ENCODE measurements around the gene AKR1B1.

The AKR1B1 gene

GRCh38 chr7:134443396-134444070, 15.4 kb downstream of the AKR1B1 start:
- no peak for DNase-seq

DNA sequence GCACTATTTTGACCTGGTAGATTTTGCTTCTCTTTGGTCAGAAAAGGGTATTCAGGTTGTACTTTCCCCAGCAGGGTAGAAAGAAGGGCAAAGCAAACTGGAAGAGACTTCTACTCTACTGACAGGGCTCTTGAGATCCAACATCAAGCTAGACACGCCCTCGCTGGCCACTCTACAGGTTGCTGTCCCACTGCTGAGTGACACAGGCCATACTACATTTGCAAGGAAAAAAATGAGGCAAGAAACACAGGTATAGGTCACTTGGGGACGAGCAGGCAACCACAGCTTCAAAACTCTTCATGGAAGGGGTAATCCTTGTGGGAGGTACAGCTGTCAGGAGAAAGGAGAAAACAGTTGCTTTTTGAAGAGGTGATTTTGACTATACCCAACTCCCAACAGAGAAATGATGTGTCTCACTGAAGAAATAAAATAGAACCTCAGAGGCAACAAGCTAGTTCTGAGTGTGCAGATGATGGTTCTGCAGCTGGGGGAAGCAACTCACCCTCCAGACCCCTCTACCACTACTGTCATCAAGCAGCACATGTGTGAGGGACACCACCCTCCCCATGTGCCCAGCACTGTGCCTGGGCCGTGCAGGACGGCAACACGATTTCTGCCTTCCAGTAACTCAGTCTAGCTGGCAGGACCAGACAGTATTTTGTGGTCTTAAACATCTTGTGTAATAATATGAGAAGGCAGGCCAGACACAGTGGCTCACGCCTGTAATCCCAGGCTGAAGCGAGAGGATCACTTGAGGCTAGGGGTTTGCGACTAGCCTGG, 16.3 kb downstream of the AKR1B1 start:
- no peak for DNase-seq

DNA sequence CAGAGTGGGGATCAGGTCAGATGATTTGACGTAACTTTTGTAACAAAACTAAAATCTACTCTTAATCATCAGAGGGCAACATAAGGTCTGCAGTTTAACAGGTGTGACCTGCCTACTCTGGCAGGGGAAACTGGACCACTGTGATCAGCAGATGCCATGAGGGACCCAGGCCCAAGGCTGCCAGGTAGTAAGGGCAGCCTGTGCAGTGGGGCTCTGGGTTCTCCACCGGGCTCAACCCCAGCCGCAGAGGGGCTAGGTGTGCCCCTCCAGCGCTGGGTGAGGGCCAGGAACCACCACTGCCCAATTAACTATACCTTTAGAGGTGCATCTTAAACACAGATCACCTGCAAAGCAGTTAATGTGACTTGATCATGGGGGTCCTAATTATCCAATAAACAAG, 17.6 kb downstream of the AKR1B1 start:
- DNase-seq: no peak

DNA sequence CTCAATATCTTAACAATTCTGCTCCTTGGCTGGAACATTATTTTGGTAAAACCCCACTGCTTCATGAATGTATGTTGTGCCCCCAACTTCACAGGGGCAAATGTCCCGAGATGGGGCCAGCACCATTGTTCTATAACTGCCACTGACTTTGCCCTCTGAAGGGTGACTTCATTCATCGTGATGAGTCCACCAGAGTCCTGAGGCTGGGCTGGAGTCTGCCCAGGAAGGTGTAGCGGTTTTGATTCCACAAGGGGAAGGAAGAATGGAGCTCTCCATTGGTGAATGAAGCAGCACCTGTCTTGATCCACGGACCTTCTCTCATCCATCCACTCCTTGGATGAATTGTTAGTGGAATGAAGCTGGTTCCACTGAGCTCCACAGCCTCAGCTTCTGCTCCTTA, 18.4 kb downstream of the AKR1B1 start:
- no peak for DNase-seq

GRCh38 chr7:134440067-134440466, 18.8 kb downstream of the AKR1B1 start:
- DNase-seq: no peak

- DNase-seq: no peak
Observed at GRCh38 chr7:134438946-134439345, 20.0 kb downstream of the AKR1B1 start.

DNA sequence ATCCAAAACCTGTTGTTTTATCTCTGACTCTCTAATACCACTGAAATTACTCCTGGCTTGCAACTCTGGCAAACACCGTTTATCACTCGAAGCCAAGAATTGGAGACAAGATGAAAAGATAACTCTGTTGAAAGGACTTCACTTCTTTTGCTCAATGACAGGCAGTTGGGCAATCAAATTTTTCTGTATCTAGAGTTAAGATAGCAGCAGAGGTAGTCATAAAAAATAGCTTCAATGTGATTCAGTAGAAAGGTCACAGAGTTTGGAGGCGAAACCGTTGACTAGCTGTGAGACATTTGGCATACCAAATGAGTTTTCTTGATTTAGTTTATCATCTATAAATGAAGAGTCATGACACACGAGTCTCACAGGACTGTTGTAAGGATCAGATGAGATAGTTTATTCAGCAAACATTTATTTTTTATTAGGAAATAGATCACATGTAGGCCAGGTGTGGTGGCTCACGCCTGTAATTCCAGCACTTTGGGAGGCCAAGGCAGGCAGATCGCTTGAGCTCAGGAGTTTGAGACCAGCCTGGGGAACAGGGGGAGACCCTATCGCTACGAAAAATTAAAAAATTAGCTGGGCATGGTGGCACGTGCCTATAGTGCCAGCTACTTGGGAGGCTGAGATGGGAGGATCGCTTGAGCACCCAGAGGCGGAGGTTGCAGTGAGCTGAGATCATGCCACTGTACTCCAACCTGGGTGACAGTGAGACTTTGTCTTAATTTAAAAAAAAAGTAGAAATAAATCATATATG, 23.6 kb downstream of the AKR1B1 start:
- DNase-seq: no peak

GRCh38 chr7:134434701-134435100, 24.2 kb downstream of the AKR1B1 start:
- DNase-seq: no peak

GRCh38 chr7:134433430-134433829, 25.5 kb downstream of the AKR1B1 start:
- DNase-seq: no peak

DNA sequence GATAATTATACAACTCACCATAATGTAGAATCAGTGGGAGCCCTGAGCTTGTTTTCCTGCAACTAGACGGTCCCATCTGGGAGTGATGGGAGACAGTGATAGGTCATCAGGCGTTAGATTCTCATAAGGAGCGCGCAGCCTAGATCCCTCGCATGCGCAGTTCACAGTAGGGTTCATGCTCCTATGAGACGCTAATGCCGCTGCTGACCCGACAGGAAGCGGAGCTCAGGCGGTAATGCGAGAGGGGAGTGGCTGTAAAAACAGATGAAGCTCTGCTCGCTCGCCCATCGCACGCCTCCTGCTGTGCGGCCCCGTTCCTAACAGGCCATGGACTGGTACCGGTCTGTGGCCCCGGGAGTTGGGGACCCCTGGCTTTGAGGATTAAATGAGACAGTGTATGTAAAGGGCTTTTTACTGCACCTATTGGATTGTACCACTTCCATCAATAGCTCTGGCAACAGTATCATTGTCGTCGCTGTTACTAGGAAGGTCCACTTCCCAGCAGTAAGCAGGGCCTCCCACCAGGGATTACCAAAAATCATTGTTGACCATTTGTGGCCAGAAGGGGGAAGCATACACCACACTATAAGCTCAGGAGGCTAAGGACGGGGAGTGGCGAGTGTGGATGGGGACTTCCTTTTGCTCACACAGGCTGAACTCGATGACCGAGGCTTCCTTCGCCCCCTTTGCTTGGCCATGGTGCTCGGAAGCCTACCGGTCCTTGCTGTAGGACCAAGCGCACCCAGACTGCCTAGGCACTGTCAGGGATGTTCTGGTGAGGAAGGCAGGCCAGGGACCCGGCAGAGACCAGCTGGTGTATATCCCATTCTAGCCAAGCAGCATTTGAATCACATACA, 26.4 kb downstream of the AKR1B1 start:
- DNase-seq: peak; percentile 71

- no peak for DNase-seq
Observed at GRCh38 chr7:134431815-134432214, 27.1 kb downstream of the AKR1B1 start.

GRCh38 chr7:134429481-134429880, 29.4 kb downstream of the AKR1B1 start:
- DNase-seq: no peak

GRCh38 chr7:134428942-134429341, 30.0 kb downstream of the AKR1B1 start:
- DNase-seq: no peak

DNA sequence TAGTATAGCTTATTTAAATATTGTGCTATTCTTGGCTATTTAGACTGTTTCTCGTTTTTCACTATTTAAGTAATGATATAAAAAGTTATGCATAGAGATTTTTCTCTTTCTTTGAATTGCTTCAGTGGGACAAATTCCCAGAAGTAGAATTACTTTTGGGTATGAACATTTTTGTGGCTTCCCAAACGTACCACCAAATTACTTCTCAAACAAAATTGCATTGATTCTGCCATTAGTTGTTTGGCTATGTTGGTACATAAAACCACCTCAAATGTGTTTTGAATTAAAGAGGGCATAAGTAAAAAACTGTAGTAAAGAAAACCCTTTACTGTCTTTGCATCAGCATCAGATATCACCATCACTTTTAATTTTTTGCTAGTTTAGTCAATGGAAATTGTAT, 31.0 kb downstream of the AKR1B1 start:
- DNase-seq: no peak

DNA sequence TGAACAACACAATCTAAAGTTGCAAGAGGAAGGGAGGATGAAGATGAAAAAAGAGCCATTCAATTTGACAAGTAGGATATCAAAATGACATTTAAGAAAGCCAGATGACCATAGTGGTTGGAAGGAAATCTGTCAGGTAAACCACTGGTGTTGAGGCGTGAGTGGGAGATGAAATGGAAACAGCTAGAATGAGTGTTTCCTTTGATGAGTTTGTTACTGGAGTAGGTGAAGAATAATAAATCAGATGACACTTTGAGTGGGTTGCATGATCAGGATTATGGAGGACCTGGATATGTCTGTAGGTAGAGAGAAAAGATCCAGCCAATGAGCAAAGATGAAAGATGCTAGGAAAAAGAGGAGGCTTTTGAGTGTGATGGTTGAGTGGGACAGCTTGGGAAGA, 33.1 kb downstream of the AKR1B1 start:
- DNase-seq: no peak

DNA sequence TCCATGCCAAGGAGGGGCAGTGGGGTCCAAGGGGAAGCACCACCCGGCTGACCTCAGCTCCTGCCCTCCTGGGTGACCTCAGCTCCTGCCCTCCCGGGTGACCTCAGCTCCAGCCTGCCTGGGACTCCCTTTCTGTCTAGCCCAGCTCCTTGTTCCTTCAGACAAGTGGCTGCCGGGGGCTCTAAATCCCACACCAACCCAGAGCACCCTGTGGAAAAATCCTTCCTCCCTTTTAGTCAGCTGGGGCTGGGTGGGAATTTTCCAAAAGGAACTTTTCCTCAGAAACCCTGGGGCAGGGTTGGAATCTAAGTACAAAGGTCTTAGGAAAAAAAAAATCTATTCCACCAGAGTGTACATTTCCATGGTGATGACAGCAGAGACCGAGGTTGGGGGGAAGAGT, 36.3 kb downstream of the AKR1B1 start:
- DNase-seq: no peak

- no peak for DNase-seq
Observed at GRCh38 chr7:134422008-134422407, 36.9 kb downstream of the AKR1B1 start.

GRCh38 chr7:134420424-134421125, 38.3 kb downstream of the AKR1B1 start:
- no peak for DNase-seq

GRCh38 chr7:134419875-134420274, 39.0 kb downstream of the AKR1B1 start:
- no peak for DNase-seq

GRCh38 chr7:134419085-134419484, 39.8 kb downstream of the AKR1B1 start:
- DNase-seq: no peak

- no peak for DNase-seq
Observed at GRCh38 chr7:134415700-134416099, 43.2 kb downstream of the AKR1B1 start.

DNA sequence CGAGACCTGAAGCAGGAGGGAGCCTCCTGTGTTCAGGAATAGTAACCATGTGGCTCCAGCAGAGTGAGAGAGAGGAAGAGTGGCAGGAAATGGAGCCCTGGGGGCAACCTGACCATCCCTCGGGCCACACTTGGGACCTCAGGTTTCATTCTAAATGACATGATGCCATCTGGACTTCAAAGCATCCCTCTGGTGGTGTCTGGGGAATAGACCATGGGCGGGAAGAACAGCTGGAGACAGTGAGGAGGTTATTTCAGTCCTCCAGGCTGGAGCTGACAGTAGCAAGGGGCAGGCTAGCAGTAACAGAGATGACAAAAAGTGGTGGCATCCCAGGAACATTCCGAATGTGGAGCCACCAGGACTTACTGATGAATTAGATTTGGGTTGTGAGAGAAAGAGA, 44.8 kb downstream of the AKR1B1 start:
- no peak for DNase-seq

Measured in activated naive CD4-positive, alpha-beta T cell treated with Interleukin-2 at 50 U/mL for 16 hours (primary cell).